Activated CD8-positive, alpha-beta memory T cell treated with anti-CD3 and anti-CD28 coated beads for 1 hour (primary cell): ENCODE data around the gene TAC4.

Source experiments
- DNase-seq, 2 donors: peaks; one replicate each; pipeline ENCODE4 v3.0.0-alpha.2; 2020; ENCODE audit warnings: low read depth in 1 of 2; ENCODE audit errors: extremely low read depth in 1 of 2

The TAC4 gene

DNA sequence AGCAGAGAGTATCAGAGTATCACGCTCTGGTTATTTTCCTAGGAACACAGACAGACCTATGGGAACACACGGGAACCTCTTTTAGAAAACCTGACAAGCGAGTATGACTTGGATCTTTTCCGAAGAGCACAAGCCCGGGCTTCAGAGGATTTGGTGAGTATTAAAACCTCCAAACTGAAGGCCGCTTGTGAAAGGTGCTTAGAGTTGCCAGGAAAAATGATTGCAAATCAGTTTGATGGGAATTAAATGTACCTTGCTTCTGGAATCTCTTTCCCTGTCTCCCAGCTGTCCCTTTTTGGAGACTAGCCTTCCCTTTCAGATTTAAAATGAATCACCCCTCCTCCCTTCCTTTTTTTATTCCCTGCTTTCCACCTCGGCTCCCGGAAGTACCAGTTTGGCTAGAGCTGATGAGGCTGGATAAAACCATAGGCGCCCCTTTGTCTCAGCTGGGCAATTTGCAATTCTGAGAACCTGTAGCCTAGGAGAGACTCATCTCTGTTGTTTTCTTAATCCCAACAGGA lies 32.0 kb downstream of the TAC4 start:
- DNase-seq, result no peak

DNA sequence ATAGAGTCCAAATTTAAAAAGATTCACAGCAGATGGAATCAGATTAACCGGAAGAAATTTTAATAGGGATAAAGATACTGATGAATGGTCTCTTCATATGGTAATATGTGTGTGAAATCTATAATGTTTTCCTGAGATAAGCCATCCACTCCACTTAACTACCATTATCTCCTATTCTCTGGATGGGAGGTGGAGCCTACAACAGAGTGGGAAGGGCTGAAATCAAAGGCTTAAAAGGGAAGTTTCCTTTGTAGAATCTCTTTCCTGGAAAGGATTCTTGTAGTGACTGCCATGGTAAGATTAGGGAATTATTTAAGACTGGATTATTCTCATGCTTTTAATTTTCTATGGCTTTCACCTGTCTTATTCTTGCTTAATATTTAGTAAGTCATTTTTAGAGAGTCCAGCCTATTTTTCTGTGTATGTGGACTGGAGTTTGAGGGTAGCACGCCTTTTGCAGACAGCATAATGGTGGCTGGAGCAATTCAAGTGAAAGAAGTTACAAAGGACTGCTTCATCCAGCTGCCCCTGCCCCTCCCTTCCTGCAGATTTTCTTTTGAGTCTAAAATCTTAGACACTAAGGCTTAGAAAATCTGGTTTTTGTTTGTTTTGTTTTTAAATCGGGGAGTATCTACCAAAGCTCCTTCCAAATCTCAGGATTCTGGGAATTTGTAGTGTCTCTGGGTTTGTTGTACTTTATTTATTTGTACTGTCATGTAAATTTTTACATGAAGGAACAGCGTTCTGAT lies 32.9 kb downstream of the TAC4 start:
- no peak for DNase-seq

DNA sequence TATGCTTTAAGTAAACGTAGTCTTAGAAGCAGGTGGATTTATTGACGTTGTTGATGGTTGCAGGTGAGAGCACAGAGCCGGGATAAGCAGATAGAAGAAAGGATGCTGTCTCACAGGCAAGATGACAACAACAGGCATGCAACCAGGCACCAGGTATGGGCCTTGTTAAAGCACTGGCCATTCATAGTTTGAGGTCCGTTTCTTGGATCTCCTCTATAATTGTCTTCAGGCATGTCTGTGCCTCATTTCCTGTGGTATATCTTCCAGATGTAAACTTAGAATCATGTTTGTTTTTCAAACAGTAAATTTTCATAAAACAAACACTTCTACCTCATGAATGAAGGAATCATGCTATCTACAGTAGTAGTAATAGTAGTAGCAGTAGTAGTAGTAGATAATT lies 38.8 kb downstream of the TAC4 start:
- DNase-seq, result no peak

DNA sequence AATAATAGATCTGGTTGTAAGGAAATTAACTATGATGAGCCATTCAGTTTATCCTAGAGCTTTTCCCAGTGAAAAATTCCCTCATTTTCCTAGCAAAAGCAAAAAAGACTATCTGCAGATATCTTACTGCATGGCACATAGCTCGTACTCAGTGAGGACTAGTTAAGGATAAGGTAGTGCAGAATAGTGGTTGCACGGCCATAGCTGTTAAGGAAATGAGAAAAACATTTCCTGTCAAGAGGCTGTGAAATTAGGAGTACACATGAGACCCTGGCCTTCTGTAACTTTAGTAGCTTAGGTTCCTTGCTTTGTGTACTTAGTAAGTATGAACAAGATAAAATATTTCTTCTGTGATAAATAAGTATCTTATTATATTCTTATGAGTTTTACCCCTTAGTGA lies 49.1 kb downstream of the TAC4 start:
- DNase-seq, result no peak

DNA sequence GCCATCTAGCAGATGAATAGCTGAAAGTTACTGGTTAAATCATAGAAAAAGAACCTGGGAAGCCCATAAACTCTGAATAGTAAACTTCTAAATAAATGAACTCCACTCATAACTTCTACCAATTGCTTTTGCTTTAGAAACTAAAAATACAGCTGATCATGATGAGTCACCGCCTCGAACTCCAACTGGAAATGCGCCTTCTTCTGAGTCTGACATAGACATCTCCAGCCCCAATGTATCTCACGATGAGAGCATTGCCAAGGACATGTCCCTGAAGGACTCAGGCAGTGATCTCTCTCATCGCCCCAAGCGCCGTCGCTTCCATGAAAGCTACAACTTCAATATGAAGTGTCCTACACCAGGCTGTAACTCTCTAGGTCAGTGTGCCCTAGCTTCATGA lies 49.7 kb downstream of the TAC4 start:
- DNase-seq, result no peak

- DNase-seq, result no peak
Observed at GRCh38 chr17:49795372-49795771, 52.5 kb downstream of the TAC4 start.

DNA sequence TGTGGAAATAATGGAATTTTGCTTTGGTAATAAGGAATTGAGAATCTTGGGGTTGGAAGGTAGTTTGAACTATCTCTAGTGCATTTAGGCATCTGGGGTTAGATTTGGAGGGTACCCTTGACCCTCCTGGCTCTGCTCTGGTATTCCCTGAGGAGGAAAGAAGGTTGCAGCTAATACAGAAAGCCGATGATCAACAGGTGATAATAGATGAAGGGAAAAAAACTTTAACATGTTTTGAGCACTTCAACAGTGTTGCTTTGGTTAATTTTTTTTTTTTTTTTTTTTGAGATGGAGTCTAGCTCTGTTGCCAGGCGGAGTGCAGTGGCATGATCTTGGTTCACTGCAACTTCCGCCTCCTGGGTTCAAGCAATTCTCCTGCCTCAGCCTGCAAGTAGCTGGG lies 54.6 kb downstream of the TAC4 start:
- DNase-seq, result no peak

DNA sequence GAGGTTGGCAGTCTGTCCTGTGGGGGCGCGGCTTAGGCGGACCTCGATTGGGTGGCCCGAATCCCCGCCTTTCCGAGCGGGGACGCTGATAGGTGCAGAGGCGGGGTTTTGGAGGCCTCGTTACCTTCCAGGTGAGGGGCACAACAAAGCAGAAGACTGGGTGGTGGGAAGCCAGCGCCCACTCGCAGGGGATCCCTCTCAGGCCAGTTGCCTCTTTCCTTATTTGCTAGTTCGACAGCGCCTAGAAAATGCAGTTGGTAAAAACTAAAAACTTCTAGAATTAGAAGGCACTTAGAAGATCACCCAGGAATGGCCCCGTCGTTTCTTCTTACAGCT lies 58.7 kb downstream of the TAC4 start:
- DNase-seq, result no peak

DNA sequence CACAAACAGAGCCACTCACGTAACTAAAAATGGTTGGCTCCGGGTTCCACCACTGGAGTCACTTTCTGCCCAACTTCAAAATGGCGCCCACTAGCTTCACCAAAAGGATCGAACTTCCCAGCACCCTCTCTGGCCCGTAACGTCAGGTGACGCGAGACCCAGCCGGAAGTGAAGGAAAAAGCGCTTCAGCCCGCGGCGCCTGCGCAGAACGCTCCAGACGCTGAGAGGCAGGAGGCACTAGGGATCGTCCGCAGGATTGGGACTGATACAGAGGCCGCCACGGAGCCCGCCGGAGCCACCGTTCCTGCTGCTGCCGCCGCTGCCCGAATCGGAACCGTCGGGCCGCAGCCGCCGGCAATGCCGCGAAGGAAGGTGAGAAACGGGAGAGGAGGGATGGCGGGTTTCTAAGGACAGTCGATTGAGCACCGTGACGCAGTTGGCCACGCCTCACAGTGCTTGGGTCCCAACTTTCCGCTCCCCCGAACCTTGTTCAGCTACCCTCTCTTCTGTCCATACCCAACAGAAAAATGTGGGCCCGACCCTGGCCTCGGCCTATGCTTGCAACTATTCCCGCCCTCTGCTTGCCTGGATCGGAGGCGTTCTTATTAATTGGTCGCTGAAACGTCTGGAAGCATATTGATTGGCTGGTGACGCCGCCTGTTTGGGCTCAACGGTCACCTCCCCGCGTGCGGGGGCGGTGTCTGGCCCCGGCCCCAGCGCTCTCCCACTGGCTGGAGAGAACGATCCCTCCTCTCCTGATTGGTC lies 59.2 kb downstream of the TAC4 start, which contains the start of gene KAT7:
Gene KAT7 (plus strand): TSS at position 204 of the 765 bp plus-strand sequence. CDS start 154 bp downstream, at position 358.
- DNase-seq, result peak; percentile 94 to 95
